Measurements from ENCODE around the gene PHPT1. TPM values are rescaled to one million over a fixed set of nuclear protein-coding genes. Genes with fewer than 3 reads are reported as not detected.

Gene PHPT1
- total and polyA plus RNA-seq, 2 of the 8 experiments (the other 6 are each of a cell fraction or from before 2014, with no cell fraction given) = 109 to 226 TPM

- CTCF ChIA-PET (ENCODE audit: partially characterized antibody) = interaction anchor here (0.9 to 1.7 kb wide), 5 partner anchors 9 to 176 kb away, joined by 3 to 6 read pairs (median 3); no protein-coding TSS in a partner anchor
- TF ChIP-seq ASH2L (IDR thresholded peaks at IDR 0.05; ENCODE audit: low read length) = no peak
- no peak for TF ChIP-seq NRF1 (IDR thresholded peaks at IDR 0.05; ENCODE audit: low read depth, low read length)
- TF ChIP-seq TAF7 (optimal IDR thresholded peaks at IDR 0.05; ENCODE audit: borderline replicate concordance, low read depth, low read length) = no peak
- H2AK5ac ChIP-seq (ENCODE audit: low read depth, low read length) = no peak overlapping the region
- H3K23ac ChIP-seq (ENCODE audit: insufficient read length) = no peak overlapping the region
- POLR2A ChIA-PET (ENCODE audit: partially characterized antibody) = interaction anchor here (1.0 to 2.7 kb wide), 4 partner anchors 10 to 48 kb away, joined by 3 to 10 read pairs (median 4); no protein-coding TSS in a partner anchor
- no peak overlapping the region for H2BK12ac ChIP-seq (ENCODE audit: low read depth, low read length)
- FAIRE-seq (no peak), DNase-seq (ENCODE audit: low read depth in 1 of 2, low spot score in 2 of 2) (no peak)
- H3K14ac ChIP-seq (ENCODE audit: insufficient read length) = no peak overlapping the region
- H3K23me2 ChIP-seq (ENCODE audit: low read depth, low read length) = peaks cover 5% of the 10 kb centered on the region; the same call in 1 of the 2 replicates
- H3K18ac ChIP-seq (ENCODE audit: extremely low read depth, low read length) = no peak overlapping the region
- peaks cover 9 to 16% of the 10 kb centered on the region in 2 experiments for H4K20me1 ChIP-seq (replicated peaks in 1 of 2; ENCODE audit: control insufficient read depth in 1 of 2, insufficient read depth in 2 of 2, low read length in 2 of 2)
- H3K79me2 ChIP-seq (ENCODE audit: control insufficient read depth in 1 of 2, insufficient read depth in 2 of 2, low read length in 2 of 2) = peaks cover 17 to 65% of the 10 kb centered on the region in 2 experiments; a peak in 3 of 4 replicates
- H3K27me3 ChIP-seq (replicated peaks in 1 of 4; ENCODE audit: control insufficient read depth in 3 of 4, extremely low read depth in 1 of 4, insufficient read depth in 3 of 4, low read length in 3 of 4) = no peaks in the 10 kb centered on the region
- H3K56ac ChIP-seq (replicated peaks; ENCODE audit: insufficient read length, low read depth, low read length) = no peak overlapping the region
- H2BK20ac ChIP-seq (ENCODE audit: low read length) = no peak overlapping the region
- H3K27ac ChIP-seq (ENCODE audit: low read depth, low read length) = no peak overlapping the region
- H3K9me3 ChIP-seq (ENCODE audit: insufficient read depth in 2 of 2, low read depth in 1 of 2, low read length in 1 of 2) = no peaks in the 10 kb centered on the region
- H2BK15ac ChIP-seq (ENCODE audit: low read length) = no peak overlapping the region
- H2AFZ ChIP-seq (ENCODE audit: low read length) = no peak overlapping the region
- no peak overlapping the region for H4K8ac ChIP-seq (ENCODE audit: extremely low read depth, insufficient read depth, low read length)
- peaks cover 0 to 6% (median 2%) of the 10 kb centered on the region in 4 experiments; a peak in 4 of 7 replicates for H3K4me1 ChIP-seq (replicated peaks in 1 of 4; ENCODE audit: control insufficient read depth in 3 of 4, insufficient read depth in 4 of 4, low read length in 3 of 4)
- no peak overlapping the region for H2BK5ac ChIP-seq (ENCODE audit: low read depth, low read length)
- H3K4me2 ChIP-seq (ENCODE audit: insufficient read depth in 1 of 2, low read depth in 2 of 2, low read length in 2 of 2) = no peak overlapping the region
- no peak overlapping the region for H4K91ac ChIP-seq (replicated peaks; ENCODE audit: insufficient read length, low read length)
- WGBS, 2 experiments (ENCODE audit: extremely low coverage in 1 of 2, insufficient coverage in 1 of 2, insufficient read length in 1 of 2, insufficient replicate concordance in 2 of 2, low coverage in 1 of 2, low lambda C conversion rate in 2 of 2, missing lambda C conversion rate in 1 of 2) = 83% methylated on average over 8 of the region's 8 CpGs; no CpG with 5 or more reads in 1 of the 2 experiments
- H3K4ac ChIP-seq (replicated peaks; ENCODE audit: insufficient read length, low read depth, low read length) = no peak overlapping the region
- no peak overlapping the region for H4K5ac ChIP-seq (ENCODE audit: insufficient read length, low read depth, low read length)
- H3K36me3 ChIP-seq (ENCODE audit: control insufficient read depth in 2 of 4, insufficient read depth in 4 of 4, low read length in 3 of 4) = peaks cover 0 to 14% (median 0%) of the 10 kb centered on the region in 4 experiments; a peak in 2 of 8 replicates
- H3K4me3 ChIP-seq (ENCODE audit: extremely low read depth in 1 of 4, insufficient read depth in 2 of 4, low read depth in 3 of 4, low read length in 4 of 4) = no peak overlapping the region
- H3K79me1 ChIP-seq (ENCODE audit: low read depth, low read length) = peaks cover 13% of the 10 kb centered on the region
- no peak overlapping the region for H2BK120ac ChIP-seq (replicated peaks; ENCODE audit: low read depth, low read length)
- no peak overlapping the region for H3K9ac ChIP-seq (replicated peaks in 1 of 4; ENCODE audit: extremely low read depth in 1 of 4, low read depth in 3 of 4, low read length in 3 of 4)
Observed at GRCh38 chr9:136888454-136888853, 39.2 kb downstream of the PHPT1 start.
